Keratinocyte (primary cell): ENCODE results near the gene FAM161A. TPM values are rescaled to one million over a fixed set of nuclear protein-coding genes. Genes with fewer than 3 reads are reported as not detected.

ENCODE experiments used
- DNase-seq: peaks from one replicate; pipeline ENCODE4 v3.0.0-alpha.2; 2011; ENCODE audit warnings: low read depth, missing footprints, low spot score
- FAIRE-seq: peaks from 2 replicates; lab custom pipeline; 2011; peaks lifted over from hg19 to GRCh38; lab: Jason Lieb, UNC
- H2AFZ ChIP-seq: 2 replicates; pipeline ENCODE4 v1.6.0; 2012; ENCODE audit warnings: low read length, control low read depth, inconsistent platforms; ENCODE audit not compliant: control insufficient read depth
- H3K27ac ChIP-seq: 2 replicates; pipeline ENCODE4 v1.5.1; 2011; ENCODE audit warnings: low read length; ENCODE audit not compliant: control insufficient read depth, insufficient read depth
- H3K27me3 ChIP-seq: 3 replicates; pipeline ENCODE4 v1.6.0; 2011; ENCODE audit warnings: low read length; ENCODE audit not compliant: control insufficient read depth, insufficient read depth; ENCODE audit errors: extremely low read depth
- H3K36me3 ChIP-seq, 2 experiments: 2 replicates in 1 of 2; 3 replicates in 1 of 2; pipeline ENCODE4 v1.5.1; 2011; ENCODE audit warnings: low read length in 2 of 2, mild to moderate bottlenecking in 1 of 2; ENCODE audit not compliant: control insufficient read depth in 2 of 2, insufficient read depth in 2 of 2; ENCODE audit errors: extremely low read depth in 1 of 2
- H3K4me1 ChIP-seq: 3 replicates; pipeline ENCODE4 v1.5.1; 2011; ENCODE audit warnings: low read length; ENCODE audit not compliant: control insufficient read depth, insufficient read depth; ENCODE audit errors: extremely low read depth
- H3K4me2 ChIP-seq: 3 replicates; pipeline ENCODE4 v1.6.0; 2011; ENCODE audit warnings: low read depth, low read length; ENCODE audit not compliant: control insufficient read depth, insufficient read depth; ENCODE audit errors: extremely low read depth
- H3K4me3 ChIP-seq, 3 experiments: fragments of 200-600 bp in 1 of 3; sonication (generic) in 1 of 3; 2 replicates in 2 of 3; 3 replicates in 1 of 3; pipeline ENCODE4 v1.5.1; 2011 to 2016; ENCODE audit warnings: low read length in 3 of 3, mild to moderate bottlenecking in 3 of 3, control low read depth in 2 of 3, inconsistent platforms in 1 of 3, low read depth in 1 of 3, mixed read lengths in 1 of 3, mixed run types in 1 of 3, moderate library complexity in 1 of 3; ENCODE audit not compliant: control insufficient read depth in 2 of 3, insufficient read depth in 2 of 3; ENCODE audit errors: extremely low read depth in 1 of 3
- H3K79me2 ChIP-seq: 2 replicates; pipeline ENCODE4 v1.6.0; 2012; ENCODE audit warnings: low read length; ENCODE audit not compliant: control insufficient read depth, insufficient read depth
- H3K9ac ChIP-seq: 3 replicates; pipeline ENCODE4 v1.6.0; 2011; ENCODE audit warnings: low read length; ENCODE audit not compliant: control insufficient read depth, insufficient read depth; ENCODE audit errors: extremely low read depth
- H3K9me1 ChIP-seq: 3 replicates; pipeline ENCODE4 v1.6.0; 2011; ENCODE audit warnings: low read length; ENCODE audit not compliant: control insufficient read depth, insufficient read depth; ENCODE audit errors: extremely low read depth
- H3K9me3 ChIP-seq: 2 replicates; pipeline ENCODE4 v1.5.1; 2012; ENCODE audit warnings: low read depth, low read length; ENCODE audit not compliant: control insufficient read depth
- H4K20me1 ChIP-seq: 3 replicates; pipeline ENCODE4 v1.6.0; 2011; ENCODE audit warnings: low read length; ENCODE audit not compliant: control insufficient read depth, insufficient read depth; ENCODE audit errors: extremely low read depth
- EZH2 ChIP-seq: IDR thresholded peaks from one replicate; pipeline ENCODE4 v1.6.1; 2012; ENCODE audit warnings: inconsistent platforms, mild to moderate bottlenecking, low read length, moderate library complexity
- dilution Hi-C: fragments of 300-500 bp; cut with MboI; formaldehyde crosslinking; loops from one replicate; pipeline ENCODE4 v1.7.0; 2020; ENCODE audit warnings: low sequenced_read_pairs; ENCODE audit not compliant: extremely low pct_ligation_motif_present
- polyA plus RNA-seq, 5 experiments: library from polyadenylated mRNA; depleted of rRNA in 3 of 5; stranded (reverse) in 3 of 5; stranded (forward) in 1 of 5; unstranded in 1 of 5; fragments of >200 nt; gene quantifications; 1 replicate in 1 of 5; 2 replicates in 3 of 5; 3 replicates in 1 of 5; pipeline versions ENCODE4 v1.2.1 to v1.2.3, GENCODE V29; 2011 to 2012; ENCODE audit warnings: missing spikeins in 2 of 5, low read depth in 1 of 5, low replicate concordance in 1 of 5
- TF ChIP-seq, protein P1 (sequence below), 3 experiments: IDR thresholded peaks in 1 of 3; conservative IDR thresholded peaks in 1 of 3; optimal IDR thresholded peaks in 1 of 3; 2 replicates in 2 of 3; 3 replicates in 1 of 3; pipeline versions ENCODE3 to v1.5.1; 2011; ENCODE audit warnings: low read length in 3 of 3, mild to moderate bottlenecking in 3 of 3, moderate library complexity in 2 of 3, control low read depth in 1 of 3, inconsistent platforms in 1 of 3; ENCODE audit not compliant: insufficient read depth in 2 of 3; ENCODE audit errors: extremely low read depth in 1 of 3

Gene FAM161A
- polyA plus RNA-seq, 1 donor (not counting 4 experiments of a cell fraction or from before 2014, with no cell fraction given), result 2.1 TPM

DNA sequence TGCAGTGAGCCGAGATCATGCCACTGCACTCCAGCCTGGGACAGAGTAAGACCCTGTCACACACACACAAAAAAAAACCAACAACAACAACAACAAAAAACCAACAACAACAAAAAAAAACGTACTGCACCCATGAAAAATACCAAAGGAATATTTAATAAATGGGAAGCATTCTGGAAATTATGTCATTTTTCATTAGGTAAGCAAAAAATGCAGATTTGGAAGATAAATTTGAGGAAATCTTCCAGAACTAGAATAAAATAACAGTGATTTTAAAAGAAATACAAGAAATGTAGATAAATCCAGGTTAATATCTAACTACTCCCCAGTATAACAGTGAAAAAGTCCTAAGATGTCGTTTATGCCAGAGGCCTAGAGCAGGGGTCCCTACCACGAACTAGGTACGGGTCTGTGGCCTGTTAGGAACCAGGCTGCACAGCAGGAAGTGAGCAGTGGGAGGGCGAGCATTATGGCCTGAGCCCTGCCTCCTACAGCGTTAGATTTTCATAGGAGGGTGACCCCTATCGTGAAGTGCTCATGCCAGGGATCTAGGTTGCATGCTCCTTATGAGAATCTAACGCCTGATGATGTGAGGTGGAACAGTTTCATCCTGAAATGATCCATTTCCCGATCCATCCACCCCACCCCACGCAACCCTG lies 21.5 kb downstream of the FAM161A start:
- Histone ChIP-seq H3K27me3 (no peaks in the 10 kb centered on the region), H3K4me1 (no peaks in the 10 kb centered on the region), H3K36me3 (no peaks in the 10 kb centered on the region), H3K9me1 (no peaks in the 10 kb centered on the region), H3K79me2 (no peaks in the 10 kb centered on the region), H3K27ac (no peak overlapping the region), H3K4me2 (no peak overlapping the region), H3K9ac (no peak overlapping the region), H3K4me3 (no peak overlapping the region), H2AFZ (no peak overlapping the region), H3K9me3 (no peaks in the 10 kb centered on the region), H4K20me1 (no peaks in the 10 kb centered on the region)
- dilution Hi-C loops, result no loop called here
- no peak for TF ChIP-seq EZH2
- TF ChIP-seq, protein P1, sequence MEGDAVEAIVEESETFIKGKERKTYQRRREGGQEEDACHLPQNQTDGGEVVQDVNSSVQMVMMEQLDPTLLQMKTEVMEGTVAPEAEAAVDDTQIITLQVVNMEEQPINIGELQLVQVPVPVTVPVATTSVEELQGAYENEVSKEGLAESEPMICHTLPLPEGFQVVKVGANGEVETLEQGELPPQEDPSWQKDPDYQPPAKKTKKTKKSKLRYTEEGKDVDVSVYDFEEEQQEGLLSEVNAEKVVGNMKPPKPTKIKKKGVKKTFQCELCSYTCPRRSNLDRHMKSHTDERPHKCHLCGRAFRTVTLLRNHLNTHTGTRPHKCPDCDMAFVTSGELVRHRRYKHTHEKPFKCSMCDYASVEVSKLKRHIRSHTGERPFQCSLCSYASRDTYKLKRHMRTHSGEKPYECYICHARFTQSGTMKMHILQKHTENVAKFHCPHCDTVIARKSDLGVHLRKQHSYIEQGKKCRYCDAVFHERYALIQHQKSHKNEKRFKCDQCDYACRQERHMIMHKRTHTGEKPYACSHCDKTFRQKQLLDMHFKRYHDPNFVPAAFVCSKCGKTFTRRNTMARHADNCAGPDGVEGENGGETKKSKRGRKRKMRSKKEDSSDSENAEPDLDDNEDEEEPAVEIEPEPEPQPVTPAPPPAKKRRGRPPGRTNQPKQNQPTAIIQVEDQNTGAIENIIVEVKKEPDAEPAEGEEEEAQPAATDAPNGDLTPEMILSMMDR (optimal IDR thresholded peaks at IDR 0.05 in 1 of 3, IDR thresholded peaks at IDR 0.05 in 1 of 3, conservative IDR thresholded peaks at IDR 0.05 in 1 of 3; ENCODE audit: extremely low read depth in 1 of 3, insufficient read depth in 2 of 3, low read length in 3 of 3), result no peak
- FAIRE-seq (no peak), DNase-seq (no peak)

DNA sequence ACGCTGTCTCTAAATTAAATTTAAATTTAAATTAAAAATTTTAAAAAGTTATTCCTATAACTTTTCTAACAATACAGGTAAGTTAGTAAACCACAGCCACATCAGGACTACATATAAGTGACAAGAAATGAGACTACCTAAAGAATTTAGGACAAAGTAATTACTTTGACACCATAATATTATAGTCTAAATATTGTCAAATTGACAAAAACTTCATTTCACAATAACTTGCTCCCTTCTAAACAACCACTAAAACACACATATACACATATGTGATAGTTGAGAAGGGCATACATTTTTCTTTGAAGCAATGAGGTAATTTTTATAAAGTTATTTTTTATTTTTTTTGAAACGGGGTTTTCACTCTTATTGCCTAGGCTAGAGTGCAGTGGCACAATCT lies 31.6 kb downstream of the FAM161A start:
- Histone ChIP-seq H3K9me1 (no peaks in the 10 kb centered on the region), H3K27me3 (no peaks in the 10 kb centered on the region), H3K4me1 (no peaks in the 10 kb centered on the region), H3K9ac (no peak overlapping the region), H2AFZ (no peak overlapping the region), H3K27ac (no peak overlapping the region), H3K79me2 (no peaks in the 10 kb centered on the region), H3K4me2 (no peak overlapping the region), H3K4me3 (no peak overlapping the region), H3K9me3 (no peaks in the 10 kb centered on the region), H4K20me1 (no peaks in the 10 kb centered on the region), H3K36me3 (no peaks in the 10 kb centered on the region)
- no peak for TF ChIP-seq EZH2
- TF ChIP-seq, protein P1 (optimal IDR thresholded peaks at IDR 0.05 in 1 of 3, IDR thresholded peaks at IDR 0.05 in 1 of 3, conservative IDR thresholded peaks at IDR 0.05 in 1 of 3; ENCODE audit: extremely low read depth in 1 of 3, insufficient read depth in 2 of 3, low read length in 3 of 3), result no peak
- dilution Hi-C loops, result no loop called here
- FAIRE-seq (no peak), DNase-seq (no peak)
